HG03439 (cell line): ENCODE results near the gene MFRP.

Source experiments
- ATAC-seq: cut with Tn5 transposase; IDR thresholded peaks from one replicate; pipeline ENCODE4 v1.9.1; 2021; ENCODE audit warnings: mild to moderate bottlenecking, moderate library complexity; ENCODE audit not compliant: unreplicated experiment

The MFRP gene

DNA sequence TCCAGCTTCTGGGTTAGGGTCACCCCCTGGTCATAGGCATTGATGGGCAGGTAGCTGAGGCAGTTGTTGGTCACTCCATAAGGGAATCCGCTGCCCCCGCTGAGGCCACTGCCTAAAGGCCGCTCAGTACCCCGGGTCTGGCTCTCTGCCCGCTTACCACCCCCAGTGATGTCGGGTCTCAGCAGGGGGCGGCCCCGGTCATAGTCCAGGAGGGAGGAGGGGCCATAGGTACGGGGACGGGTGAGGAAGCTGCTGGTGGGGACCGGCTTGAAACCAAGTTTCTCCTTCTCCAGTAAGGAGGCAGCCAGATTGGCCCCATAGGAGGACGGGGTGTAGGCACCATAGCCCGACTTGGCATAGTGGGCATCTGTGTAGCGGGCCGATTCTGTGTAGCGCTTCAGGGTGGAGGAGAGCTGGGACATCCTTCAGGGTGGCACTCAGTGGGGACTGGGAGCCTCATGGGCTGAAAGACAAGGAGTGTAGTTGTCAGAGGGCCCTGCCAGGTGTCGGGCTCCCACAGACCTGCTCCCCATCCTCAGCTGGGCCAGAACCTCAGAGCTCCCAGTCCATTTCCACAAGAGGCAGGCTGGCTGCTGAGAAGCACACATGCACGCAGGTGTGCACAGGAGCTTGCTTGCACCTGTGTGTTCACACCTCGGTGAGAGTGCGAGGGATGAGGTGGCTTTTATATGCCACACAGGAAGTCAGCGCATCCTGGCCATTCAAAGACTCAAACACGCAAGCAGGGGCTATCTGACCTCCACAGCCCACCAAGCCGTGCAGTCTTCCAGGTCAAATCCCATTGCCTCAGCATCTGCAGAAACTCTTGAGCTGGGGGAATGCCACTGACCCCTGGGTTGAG lies 26.8 kb upstream of the MFRP start:
- ATAC-seq: no peak

DNA sequence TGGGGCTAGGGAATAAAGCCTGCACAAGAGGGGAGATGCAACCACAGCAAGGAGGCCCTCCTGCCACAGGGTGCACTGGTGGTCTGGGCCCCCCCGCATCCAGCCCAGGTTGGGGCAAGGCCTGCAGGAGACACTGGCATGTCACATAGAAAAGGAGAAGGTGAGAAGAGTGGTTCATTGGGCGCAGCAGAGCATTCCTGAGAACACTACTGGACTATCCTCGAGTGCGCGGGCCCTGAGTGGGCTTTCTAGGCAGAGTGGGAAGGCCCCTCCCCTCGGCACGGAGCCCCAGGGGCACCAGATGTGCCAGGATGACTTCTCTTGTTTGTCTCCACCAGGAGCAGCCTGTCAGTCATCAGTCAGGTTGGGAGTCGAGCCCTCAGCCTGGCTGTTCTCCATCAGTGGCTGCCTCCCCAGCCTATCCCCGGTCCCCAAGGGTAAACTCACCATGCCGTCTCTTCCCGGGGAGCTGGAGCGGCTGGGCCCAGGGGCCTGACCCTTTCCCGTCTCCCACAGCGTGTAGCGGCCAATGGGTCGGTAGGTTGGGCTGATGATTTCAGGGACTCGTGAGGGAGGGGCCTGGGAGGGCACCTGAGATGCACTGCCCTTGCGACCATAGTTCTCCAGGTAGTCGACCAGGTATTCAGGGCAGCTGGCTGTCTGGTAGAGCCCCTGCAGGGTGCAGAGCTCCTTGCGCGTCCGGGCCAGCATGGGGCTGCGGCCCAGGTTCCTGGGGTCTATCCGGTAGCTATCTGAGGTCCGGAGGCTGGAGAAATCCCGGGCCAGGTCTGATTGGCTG lies 26.0 kb upstream of the MFRP start:
- no peak for ATAC-seq

DNA sequence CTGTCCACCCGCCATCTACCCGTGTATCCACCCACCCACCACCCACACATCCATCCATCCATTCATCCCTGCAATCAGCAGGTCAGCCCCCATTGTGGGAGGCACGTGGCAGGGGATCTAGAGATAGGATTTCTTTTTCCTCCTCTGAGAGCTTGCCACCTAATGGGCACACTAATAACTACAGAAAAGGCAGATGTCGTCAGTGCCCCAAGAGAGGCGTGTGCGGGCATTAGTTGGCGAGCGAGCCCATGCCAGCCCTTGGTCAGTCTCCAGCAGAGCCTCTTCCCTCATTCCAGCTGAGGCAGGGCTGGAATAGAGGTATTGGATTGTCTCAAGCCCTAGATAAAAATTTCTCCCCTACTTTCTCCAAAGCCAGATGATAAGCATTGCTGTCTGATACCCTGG lies 25.3 kb upstream of the MFRP start:
- ATAC-seq: no peak

DNA sequence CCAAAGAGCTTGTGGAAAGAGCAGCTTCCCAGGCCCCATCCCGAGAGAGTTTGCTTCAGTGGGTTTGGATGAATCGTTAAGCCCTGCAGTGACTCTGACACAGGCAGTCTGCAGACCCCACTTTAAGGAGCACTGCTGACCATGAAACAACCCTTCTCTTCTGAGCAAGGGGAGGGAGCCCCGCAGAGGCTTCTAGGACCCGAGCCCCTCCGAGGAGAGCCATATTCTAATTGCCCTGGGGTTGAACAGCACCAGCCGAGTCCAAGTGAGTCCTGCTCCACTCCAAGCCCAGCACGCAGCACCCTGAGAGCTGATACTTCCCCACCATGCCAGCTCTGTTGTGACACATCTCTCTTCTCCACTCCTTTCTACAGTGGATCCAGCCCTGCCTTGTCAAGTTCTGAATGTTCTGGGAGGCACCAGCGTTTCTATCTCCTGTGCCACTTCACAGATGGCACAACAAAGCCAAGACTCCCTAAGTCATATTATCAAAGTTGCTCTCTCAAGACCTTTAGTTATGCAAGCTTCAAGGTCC lies 24.6 kb upstream of the MFRP start:
- no peak for ATAC-seq

DNA sequence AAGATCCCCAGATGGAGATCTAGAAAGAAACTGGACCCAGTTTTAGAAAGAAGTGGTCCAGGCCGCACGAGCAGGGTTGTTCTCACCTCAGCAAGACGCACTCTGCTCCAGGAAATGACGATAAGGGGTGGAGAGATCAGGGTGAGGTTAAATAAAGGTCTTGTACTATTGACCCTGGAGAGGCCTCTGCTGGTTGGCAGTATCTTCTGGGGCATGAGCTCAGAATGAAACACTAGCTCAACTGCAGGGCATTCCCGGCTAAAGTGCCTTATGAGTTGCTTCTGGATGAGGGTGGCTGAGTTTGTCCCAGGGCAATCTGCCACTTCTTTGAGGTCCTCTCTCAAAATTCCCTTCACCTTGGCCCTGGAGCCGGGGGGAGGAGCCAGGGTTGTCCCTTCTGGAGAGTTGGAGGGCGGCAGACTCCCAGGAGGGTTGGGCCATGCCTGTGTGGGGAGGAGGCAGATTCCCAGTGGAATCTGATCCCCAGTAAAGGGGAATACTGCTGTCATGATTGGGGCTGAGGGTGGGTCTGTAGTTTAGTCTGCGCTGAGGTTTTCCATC lies 24.1 kb upstream of the MFRP start:
- ATAC-seq: no peak

DNA sequence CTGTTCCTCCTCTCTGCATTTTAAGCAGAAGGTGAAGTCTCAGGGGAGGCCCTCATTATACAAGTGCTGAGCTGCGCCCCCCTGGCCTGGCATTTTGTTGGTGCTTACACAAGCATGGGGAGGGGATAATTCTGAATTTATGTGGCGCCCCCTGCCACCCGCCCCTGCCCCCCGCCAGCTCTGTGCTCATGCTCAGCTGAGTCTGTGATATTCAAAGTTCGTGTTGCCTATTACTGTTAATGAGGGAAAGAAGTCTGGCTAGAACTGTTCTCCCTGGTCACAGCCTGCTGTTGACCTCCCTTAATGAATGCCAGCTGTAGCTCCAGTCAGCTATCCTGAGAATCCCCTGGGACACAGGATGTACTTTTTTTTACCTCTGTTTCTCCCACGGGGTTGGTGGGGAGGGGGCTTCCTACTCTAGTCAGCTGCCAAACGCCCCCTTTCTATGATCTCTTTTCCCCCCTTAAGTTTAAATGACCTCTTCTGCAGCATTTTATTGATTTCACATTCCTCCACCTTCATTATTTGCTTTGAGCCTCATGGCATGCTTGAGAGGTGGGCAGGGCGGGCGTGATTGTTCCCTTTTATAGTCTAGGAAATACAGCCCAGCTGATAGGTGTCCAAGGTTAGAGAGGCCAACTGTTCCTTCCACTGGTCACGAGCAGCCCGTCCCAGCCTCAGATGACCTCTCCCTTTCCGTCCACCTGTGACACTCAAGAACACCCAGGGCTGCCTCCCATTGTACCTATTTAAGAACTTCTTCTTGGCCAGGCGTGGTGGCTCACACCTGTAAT lies 22.8 kb upstream of the MFRP start:
- no peak for ATAC-seq

DNA sequence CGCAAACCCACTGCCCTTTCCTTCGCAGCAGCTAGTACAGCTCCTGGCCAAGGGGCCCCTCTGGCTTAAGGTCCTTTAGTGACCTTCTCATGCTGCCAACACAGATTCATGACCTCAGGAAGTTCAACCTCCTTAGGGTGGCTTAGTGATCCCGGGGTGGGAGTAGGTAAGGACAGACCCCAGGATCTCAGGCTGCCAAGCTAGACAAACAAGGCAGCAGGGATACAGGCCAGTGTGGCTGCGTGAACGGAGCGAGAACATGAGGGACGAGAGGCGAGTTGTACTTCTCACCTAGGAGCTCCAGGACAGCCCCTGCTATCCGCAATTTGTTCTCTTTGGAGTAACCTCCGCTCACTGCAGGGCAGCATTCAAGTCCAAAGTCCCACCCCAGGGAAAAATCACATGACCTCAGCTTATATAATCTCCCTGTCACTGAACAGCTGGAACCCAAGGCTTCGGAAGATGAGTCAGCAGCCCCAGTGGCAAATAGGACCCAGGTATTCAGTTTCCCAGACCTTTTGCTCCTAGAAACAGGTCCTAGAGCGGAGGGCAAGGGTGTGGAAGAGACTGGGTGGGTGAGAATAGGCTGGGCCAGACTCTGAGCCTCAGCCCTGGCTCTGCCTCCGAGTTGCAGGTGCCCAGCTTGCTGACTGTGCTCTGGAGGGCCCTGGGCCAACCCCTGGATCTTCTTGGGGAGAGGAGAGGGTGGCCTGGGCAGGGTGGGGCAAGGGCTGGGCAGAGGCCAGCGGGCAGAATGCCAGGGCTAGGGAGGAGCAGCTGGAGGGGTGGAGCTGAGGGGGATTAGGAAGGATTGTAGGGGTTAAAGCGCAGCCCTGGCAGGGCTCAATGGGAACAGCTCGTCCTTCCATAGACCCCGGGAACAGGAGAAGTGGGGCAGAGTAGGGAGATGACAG lies 21.9 kb upstream of the MFRP start:
- no peak for ATAC-seq

DNA sequence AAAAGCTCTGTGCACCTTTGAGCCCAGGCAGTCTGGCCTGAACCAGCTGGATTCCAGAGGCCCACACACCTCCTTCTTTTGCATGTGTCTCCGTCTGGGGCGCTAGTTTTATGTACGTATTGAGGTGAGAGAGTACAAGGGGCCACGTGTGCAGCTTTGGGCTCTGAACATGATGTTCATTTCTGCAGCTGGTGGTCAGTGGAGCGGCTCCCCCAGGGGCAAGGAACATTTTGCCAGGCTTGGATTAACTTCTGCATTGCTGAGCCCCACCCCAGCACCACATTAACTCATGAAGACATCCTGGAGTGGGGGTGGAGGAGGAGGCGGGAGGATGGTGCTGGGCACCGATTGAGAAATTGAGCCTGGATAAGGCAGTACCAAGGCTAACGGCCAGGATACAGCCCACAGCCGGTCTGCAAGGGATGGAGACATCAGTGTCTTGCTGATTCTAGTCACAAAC lies 21.2 kb upstream of the MFRP start:
- ATAC-seq: no peak

DNA sequence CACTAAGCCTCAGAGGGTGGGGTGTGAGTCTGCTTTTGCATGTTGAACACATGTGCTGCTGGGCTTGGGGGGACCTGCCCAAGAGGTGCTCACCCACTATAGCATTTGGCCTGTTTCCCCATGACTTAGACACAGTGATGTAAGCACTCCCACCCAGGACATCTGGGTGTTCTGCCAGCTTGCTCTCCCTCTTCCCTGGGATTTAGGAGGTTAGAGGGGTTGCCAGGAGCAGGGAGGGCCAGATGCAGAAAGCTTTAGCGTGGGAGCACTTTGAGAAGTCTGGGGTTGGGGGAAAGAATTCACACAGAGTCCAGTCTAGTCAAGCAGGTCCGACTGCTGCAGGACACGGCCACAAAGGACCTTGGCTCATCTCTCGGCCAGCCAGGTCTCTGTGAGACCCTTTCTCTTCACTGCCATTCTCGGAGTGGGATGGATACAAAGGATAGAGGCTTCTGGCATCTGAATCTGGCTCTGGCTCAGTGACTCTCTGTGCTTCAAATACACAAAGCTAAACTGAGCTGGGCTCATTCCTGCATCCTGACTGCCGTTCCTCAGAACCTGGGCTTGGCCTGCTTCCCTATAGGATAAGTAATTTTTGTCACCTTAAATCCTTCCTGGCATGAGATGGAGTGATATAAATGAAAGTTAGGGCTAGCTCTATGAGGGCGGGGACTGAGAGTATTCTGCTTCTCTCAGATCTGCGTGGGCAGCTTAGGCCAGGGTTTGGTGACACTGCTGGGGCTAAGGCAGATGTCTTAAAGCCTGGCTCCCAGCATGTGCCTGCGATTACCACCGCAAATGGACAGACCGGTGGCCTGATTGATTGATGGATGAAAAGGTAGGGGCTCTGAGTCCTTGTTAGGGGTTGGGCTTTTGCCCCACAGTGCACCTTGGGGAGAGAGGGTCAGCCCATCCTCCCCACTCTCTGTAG lies 20.4 kb upstream of the MFRP start:
- ATAC-seq: no peak

DNA sequence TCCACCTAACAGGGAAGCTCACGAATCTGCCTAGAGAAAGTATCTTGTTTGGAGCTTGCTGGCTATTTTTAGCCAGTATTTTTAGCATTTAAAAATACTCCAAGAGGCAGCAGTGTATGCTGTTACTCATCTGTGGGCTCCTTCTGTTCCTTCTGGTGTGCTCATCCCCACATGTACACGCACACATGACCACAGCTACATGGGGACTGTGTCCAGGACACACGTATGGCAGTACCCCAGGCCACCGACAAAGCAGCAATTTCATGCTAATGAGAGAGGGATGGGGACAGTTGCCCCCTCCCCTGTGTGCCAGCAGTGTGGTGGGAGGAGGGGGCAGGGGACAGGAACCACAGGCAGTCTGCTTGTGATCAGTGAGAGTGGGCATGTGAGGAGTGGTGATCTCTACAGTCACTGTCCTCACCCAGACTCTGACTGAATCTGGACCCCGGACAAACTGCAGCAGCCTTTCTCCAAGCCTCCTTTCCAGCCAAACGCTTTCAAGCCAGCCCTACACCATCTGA lies 18.6 kb upstream of the MFRP start:
- ATAC-seq: no peak

DNA sequence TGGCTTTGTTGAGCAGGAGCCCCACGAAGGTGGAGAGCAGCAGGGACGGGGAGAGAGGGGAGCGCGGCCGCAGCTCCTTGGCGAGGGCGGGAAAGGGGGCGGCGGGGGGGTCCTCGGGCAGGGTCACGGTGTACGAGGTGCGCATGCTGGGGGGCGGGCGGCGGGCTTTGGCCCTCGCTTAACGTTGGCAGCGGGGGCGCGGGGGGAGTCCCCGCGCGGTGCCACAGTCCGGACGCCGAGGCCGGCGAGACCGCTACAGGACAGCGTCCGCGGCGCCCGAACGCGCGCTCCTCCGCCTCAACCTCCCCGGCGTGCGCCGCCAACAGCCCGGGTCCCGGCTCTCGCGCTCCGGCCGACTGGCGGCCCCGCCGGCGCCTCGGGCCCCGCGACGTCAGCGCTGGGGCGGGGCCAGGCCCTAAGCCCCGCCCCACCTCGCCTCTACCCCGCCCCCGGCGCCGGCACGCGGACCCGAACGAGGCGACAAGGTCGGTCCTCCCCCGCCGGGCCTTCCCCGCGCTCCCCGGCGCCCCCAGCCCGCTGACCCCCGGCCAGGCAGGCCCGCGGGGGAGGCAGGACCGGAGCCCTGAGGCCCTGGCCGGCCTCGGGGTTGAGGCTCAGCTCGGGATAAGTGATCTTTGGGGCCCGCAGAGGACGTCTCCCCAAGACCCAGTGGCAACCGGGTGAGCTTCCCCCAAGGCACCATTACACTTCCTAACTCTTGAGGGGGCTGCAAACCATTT lies 17.5 kb upstream of the MFRP start:
- no peak for ATAC-seq

DNA sequence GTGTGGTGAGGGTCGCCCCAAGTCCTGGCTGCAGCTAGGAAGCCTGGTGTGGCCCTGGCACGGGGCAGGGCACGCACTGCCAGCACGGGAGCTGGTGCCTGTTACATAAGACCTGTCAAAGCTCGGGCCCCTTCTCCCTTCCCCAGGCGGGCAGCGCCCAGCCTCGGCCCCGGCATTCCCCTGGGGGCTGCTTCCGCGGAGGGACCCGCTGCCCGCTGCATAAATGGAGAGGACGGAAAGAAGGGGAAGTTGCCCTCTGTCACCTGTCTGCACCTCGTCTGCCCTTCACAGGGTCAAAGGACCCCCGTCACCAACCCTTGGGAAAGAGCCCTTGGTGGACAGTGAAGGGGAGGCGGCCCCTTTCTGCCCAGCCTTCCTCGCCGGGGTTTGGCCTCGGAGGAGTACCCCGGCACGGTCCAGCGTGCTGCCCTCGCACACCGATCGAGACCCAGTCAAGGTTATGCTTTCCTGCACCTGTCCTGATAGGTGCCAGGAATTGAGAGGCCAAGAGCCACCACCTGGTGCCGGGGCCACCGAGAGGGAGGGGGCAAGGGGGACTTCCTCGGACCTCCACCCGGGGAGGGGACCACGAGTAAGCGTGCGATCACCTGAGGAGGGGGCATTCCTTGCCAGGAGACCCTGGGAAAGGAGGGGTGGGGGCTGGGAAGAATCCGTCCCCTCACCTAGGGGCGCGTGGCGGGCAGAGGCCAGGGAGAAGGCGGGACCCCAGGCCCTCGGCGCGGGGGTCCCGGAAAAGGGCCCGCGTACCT lies 16.8 kb upstream of the MFRP start:
- ATAC-seq: no peak

DNA sequence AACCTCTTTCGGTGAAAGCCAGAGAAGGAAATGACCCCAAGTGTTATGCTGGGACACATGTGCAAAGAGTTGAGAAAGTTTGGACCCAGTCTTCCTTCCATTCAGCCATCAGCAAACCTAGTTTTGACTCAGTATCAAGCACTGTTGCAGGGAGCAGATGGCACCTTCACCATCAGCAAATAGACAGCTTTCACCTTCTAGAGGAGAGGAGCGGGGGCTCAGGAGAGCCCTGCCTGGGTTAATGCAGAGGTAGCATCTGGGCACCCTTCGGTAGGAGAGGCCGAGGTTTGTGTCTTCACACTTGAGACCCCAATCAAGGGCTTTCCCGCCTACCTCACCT lies 16.2 kb upstream of the MFRP start:
- no peak for ATAC-seq

DNA sequence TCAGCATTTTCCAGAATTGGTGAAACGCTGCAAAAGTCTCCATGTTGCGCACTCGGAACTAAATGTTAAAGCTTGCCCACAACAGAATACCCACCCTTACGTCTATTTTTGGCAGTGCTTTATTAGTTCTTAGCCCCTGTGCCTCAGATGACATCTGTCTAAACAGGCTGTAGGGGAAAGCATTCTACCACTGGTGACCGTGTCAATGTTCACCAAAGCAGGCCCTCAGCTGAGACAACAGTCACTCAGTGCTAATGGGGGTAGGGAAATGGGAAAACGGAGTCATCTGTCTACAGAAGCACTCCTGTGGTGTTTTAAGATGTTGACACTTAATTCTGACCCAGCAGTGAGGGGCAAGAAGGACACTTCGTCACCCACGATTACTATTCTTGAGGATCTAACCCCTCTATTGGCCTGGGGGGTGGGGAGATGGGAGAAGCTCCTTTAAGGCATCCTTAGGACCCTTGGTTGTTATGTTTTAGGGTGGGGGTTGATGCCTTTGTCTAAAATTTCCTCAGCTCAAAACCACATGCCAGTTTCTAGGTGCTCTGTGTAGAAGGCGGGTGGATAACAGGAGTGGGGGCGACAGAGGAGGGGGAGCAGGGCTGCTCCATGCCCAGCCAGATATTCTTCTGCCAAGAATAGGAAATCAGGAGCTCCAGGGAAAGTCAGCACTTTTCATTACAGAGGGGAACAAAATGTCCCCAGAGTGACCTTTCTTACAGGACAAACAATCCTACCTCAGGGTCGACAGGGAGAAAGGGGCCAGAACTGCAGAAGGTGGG lies 15.6 kb upstream of the MFRP start:
- no peak for ATAC-seq

DNA sequence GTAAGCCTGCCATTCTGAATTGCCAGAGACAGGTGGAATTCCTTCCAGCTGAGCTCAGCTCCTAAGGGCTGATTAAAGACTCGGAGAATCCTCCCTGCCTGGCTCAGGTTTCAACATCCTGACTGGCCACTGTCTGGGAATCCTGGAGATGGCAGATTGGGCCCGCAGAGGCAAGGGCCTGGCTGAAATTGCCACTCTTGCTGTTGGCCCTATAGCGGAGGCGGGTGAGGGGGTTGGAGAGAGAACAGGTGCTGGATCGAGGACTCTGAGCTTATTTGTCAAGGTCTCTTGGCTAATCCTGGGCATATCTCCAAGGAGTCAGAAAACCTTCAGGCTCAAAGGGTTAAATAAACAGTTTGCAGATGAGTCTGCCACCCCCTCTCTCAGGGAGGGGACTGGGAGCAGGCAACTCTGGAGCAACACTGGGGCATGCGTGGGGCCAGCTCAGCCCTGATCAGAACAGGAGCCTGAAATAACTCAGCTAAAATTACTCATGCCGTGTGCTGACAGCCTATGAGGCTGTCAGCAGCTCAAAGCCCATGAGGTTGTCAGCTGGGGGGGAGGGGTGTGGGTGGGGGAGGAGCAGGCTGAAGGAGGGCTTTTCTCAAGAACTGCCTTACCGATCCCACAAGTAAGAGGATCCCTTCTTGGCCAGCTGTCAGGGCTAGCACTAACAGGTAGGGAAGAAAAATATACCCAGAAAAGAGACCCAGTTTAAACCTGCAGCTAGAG lies 14.7 kb upstream of the MFRP start:
- ATAC-seq: no peak
